Measurements from ENCODE around the gene ACTR1B. TPM values are rescaled to one million over a fixed set of nuclear protein-coding genes. Genes with fewer than 3 reads are reported as not detected.
"Not testable (repeated sequence)": the region's sequence is repeated elsewhere in the genome, so short reads cannot be mapped to it uniquely, and the experiment has no call there.

The ACTR1B gene
- total RNA-seq, 1 donor from 2014 or later, result 35.6 TPM

DNA sequence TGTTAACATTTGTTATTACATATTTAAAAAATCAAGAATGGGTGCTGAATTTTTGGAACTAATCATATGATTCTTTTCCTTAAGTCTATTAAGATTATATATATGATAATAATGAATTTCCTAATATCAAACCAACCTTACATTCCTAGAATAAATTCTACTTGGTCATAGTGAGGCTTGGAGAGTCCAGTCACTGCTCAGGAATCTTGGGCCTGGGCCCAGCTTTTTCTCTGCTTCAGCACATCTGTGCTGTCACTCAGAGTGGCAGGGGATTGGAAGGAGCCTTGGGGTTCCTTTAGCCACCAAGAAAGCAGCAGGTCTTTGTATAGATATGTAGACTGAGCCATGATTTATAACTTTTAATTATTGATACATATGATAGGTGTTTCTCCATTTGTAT is 29.6 kb upstream of the ACTR1B start:
- Histone ChIP-seq H2AFZ (ENCODE audit: low read depth, low read length) (no peak overlapping the region), H3K4me2 (ENCODE audit: low read length) (no peak overlapping the region), H4K20me1 (ENCODE audit: insufficient read depth, low read length) (no peaks in the 10 kb centered on the region), H3K4me3 (ENCODE audit: insufficient read depth, low read depth, low read length) (no peak overlapping the region), H3K79me2 (ENCODE audit: insufficient read depth, low read length) (no peaks in the 10 kb centered on the region), H3K27me3 (ENCODE audit: insufficient read depth, low read length) (no peaks in the 10 kb centered on the region), H3K27ac (ENCODE audit: low read depth, low read length) (no peak overlapping the region), H3K9me3 (ENCODE audit: insufficient read depth, low read depth, low read length) (peaks cover 2% of the 10 kb centered on the region), H3K36me3 (ENCODE audit: insufficient read depth, low read length) (no peaks in the 10 kb centered on the region), H3K4me1 (ENCODE audit: insufficient read depth, low read length) (no peaks in the 10 kb centered on the region), H3K9ac (ENCODE audit: low read length) (no peak overlapping the region)
- TF ChIP-seq, protein P1, sequence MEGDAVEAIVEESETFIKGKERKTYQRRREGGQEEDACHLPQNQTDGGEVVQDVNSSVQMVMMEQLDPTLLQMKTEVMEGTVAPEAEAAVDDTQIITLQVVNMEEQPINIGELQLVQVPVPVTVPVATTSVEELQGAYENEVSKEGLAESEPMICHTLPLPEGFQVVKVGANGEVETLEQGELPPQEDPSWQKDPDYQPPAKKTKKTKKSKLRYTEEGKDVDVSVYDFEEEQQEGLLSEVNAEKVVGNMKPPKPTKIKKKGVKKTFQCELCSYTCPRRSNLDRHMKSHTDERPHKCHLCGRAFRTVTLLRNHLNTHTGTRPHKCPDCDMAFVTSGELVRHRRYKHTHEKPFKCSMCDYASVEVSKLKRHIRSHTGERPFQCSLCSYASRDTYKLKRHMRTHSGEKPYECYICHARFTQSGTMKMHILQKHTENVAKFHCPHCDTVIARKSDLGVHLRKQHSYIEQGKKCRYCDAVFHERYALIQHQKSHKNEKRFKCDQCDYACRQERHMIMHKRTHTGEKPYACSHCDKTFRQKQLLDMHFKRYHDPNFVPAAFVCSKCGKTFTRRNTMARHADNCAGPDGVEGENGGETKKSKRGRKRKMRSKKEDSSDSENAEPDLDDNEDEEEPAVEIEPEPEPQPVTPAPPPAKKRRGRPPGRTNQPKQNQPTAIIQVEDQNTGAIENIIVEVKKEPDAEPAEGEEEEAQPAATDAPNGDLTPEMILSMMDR (IDR thresholded peaks at IDR 0.05; ENCODE audit: insufficient read depth, low read depth, low read length), result no peak
- TF ChIP-seq EZH2 (IDR thresholded peaks at IDR 0.05; ENCODE audit: insufficient read depth, low read length), result no peak
- H3K4me3 Mint-ChIP-seq (ENCODE audit: unreplicated experiment), result no peak overlapping the region
- no peaks in the 10 kb centered on the region for H3K27me3 Mint-ChIP-seq (ENCODE audit: low read depth, unreplicated experiment)
- peaks cover 9% of the 10 kb centered on the region for H3K4me1 Mint-ChIP-seq (ENCODE audit: low read depth, unreplicated experiment)
- H3K27ac Mint-ChIP-seq (ENCODE audit: unreplicated experiment), result no peak overlapping the region
- FAIRE-seq (no peak), DNase-seq (ENCODE audit: low read depth) (no peak)
- H3K36me3 Mint-ChIP-seq (ENCODE audit: low read depth, unreplicated experiment), result no peaks in the 10 kb centered on the region
- peaks cover 2% of the 10 kb centered on the region for H3K9me3 Mint-ChIP-seq (ENCODE audit: unreplicated experiment)

DNA sequence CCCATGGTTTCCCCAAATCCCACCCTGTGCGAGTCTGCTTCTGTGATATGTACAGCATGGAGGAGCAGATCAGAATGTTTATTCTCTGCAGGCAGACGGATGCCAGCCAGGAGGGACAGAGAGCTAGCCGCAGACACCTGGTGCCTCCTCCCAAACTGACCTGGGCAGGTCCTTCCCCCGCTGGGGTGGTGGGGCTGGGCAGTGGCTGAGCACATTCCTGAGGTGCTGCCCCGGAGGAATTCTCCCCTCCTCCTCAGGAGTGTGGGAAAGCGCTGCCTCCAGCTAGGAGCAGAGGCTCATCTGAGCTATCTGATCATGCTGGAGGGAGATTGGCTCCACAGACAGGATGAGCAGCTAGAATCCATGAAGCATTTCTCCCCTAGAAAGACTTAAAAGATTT is 27.3 kb upstream of the ACTR1B start:
- Mint-ChIP-seq H3K4me3 (ENCODE audit: unreplicated experiment) (no peak overlapping the region), H3K36me3 (ENCODE audit: low read depth, unreplicated experiment) (no peaks in the 10 kb centered on the region), H3K9me3 (ENCODE audit: unreplicated experiment) (peaks cover 2% of the 10 kb centered on the region), H3K4me1 (ENCODE audit: low read depth, unreplicated experiment) (peaks cover 14% of the 10 kb centered on the region), H3K27ac (ENCODE audit: unreplicated experiment) (no peak overlapping the region), H3K27me3 (ENCODE audit: low read depth, unreplicated experiment) (no peaks in the 10 kb centered on the region)
- Histone ChIP-seq H3K9ac (ENCODE audit: low read length) (no peak overlapping the region), H3K27ac (ENCODE audit: low read depth, low read length) (no peak overlapping the region), H4K20me1 (ENCODE audit: insufficient read depth, low read length) (no peaks in the 10 kb centered on the region), H2AFZ (ENCODE audit: low read depth, low read length) (no peak overlapping the region), H3K27me3 (ENCODE audit: insufficient read depth, low read length) (no peaks in the 10 kb centered on the region), H3K36me3 (ENCODE audit: insufficient read depth, low read length) (no peaks in the 10 kb centered on the region), H3K79me2 (ENCODE audit: insufficient read depth, low read length) (no peaks in the 10 kb centered on the region), H3K9me3 (ENCODE audit: insufficient read depth, low read depth, low read length) (peaks cover 2% of the 10 kb centered on the region), H3K4me3 (ENCODE audit: insufficient read depth, low read depth, low read length) (no peak overlapping the region), H3K4me1 (ENCODE audit: insufficient read depth, low read length) (no peaks in the 10 kb centered on the region), H3K4me2 (ENCODE audit: low read length) (no peak overlapping the region)
- no peak for FAIRE-seq
- TF ChIP-seq, protein P1 (IDR thresholded peaks at IDR 0.05; ENCODE audit: insufficient read depth, low read depth, low read length), result no peak
- no peak for TF ChIP-seq EZH2 (IDR thresholded peaks at IDR 0.05; ENCODE audit: insufficient read depth, low read length)
- no peak for DNase-seq (ENCODE audit: low read depth)

DNA sequence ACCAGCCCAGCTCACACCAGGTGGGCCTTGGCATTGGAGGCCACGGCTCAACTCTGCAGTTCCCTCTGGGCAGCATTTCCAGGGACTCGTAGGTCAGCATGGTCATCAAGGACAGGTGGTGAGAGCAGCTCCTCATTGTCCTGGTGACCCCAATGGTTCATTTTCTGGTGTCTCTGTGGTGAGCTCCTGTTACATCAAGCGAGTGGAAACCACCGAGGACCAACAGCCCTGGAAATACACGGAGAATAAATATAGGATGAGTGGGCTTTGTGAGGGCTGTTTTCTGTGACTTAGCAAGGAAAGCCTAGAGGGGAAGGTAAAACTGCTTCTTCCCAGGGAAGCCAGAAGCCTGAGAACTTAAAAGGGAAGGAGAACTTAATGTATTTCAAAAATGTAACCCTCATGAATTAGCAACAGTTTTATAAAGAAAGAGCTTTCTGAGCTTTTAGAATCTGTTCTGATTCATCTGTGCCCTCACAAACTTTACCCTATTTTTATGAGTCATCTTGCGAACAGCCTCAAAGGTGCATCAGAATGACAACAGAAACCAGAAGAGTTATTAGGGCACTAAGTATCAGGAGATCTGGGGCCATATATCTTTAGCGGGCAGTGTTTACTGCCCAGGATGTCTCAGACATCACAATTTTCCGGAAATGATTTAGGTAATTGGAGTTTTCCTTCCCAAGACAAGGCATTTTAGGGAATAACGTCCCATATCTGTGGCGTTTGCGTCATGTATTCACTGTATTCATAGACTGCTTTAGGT is 24.4 kb upstream of the ACTR1B start:
- Mint-ChIP-seq H3K36me3 (ENCODE audit: low read depth, unreplicated experiment) (no peaks in the 10 kb centered on the region), H3K9me3 (ENCODE audit: unreplicated experiment) (peaks cover 2% of the 10 kb centered on the region), H3K4me3 (ENCODE audit: unreplicated experiment) (peak overlapping the region; percentile 20), H3K4me1 (ENCODE audit: low read depth, unreplicated experiment) (peaks cover 14% of the 10 kb centered on the region), H3K27ac (ENCODE audit: unreplicated experiment) (no peak overlapping the region), H3K27me3 (ENCODE audit: low read depth, unreplicated experiment) (no peaks in the 10 kb centered on the region)
- FAIRE-seq (no peak), DNase-seq (ENCODE audit: low read depth) (no peak)
- Histone ChIP-seq H3K36me3 (ENCODE audit: insufficient read depth, low read length) (no peaks in the 10 kb centered on the region), H2AFZ (ENCODE audit: low read depth, low read length) (no peak overlapping the region), H3K9ac (ENCODE audit: low read length) (no peak overlapping the region), H3K79me2 (ENCODE audit: insufficient read depth, low read length) (no peaks in the 10 kb centered on the region), H3K4me2 (ENCODE audit: low read length) (no peak overlapping the region), H4K20me1 (ENCODE audit: insufficient read depth, low read length) (no peaks in the 10 kb centered on the region), H3K9me3 (ENCODE audit: insufficient read depth, low read depth, low read length) (no peaks in the 10 kb centered on the region), H3K27me3 (ENCODE audit: insufficient read depth, low read length) (no peaks in the 10 kb centered on the region), H3K4me1 (ENCODE audit: insufficient read depth, low read length) (no peaks in the 10 kb centered on the region), H3K27ac (ENCODE audit: low read depth, low read length) (no peak overlapping the region), H3K4me3 (ENCODE audit: insufficient read depth, low read depth, low read length) (no peak overlapping the region)
- TF ChIP-seq, protein P1 (IDR thresholded peaks at IDR 0.05; ENCODE audit: insufficient read depth, low read depth, low read length), result no peak
- no peak for TF ChIP-seq EZH2 (IDR thresholded peaks at IDR 0.05; ENCODE audit: insufficient read depth, low read length)

DNA sequence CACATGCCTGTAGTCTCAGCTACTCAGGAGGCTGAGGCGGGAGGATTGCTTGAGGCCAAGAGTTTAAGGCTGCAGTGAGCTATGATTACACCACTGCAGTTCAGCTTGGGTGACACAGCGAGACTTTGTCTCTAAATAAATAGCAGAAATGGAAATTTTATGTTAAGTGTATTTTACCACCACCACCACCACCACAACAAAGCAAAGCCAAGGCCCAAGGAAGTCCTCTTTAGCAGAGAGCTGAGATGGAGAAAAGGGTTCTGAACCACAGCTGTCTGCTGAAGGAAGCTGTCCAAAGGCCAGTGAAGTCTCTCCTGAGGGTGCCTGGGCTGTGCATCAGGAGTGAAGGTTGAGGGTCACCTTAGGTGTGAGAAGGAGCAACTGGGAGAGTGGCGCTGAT is 23.4 kb upstream of the ACTR1B start:
- not testable (repeated sequence) for H3K27ac Mint-ChIP-seq (ENCODE audit: unreplicated experiment); H3K27ac ChIP-seq (ENCODE audit: low read depth, low read length); H3K9me3 ChIP-seq (ENCODE audit: insufficient read depth, low read depth, low read length); H3K27me3 Mint-ChIP-seq (ENCODE audit: low read depth, unreplicated experiment); H3K36me3 Mint-ChIP-seq (ENCODE audit: low read depth, unreplicated experiment); H3K9ac ChIP-seq (ENCODE audit: low read length); H3K4me3 ChIP-seq (ENCODE audit: insufficient read depth, low read depth, low read length); H3K4me3 Mint-ChIP-seq (ENCODE audit: unreplicated experiment); H3K79me2 ChIP-seq (ENCODE audit: insufficient read depth, low read length); H3K27me3 ChIP-seq (ENCODE audit: insufficient read depth, low read length); H3K9me3 Mint-ChIP-seq (ENCODE audit: unreplicated experiment); H4K20me1 ChIP-seq (ENCODE audit: insufficient read depth, low read length); H3K36me3 ChIP-seq (ENCODE audit: insufficient read depth, low read length); H3K4me2 ChIP-seq (ENCODE audit: low read length); DNase-seq (ENCODE audit: low read depth); H3K4me1 ChIP-seq (ENCODE audit: insufficient read depth, low read length); H2AFZ ChIP-seq (ENCODE audit: low read depth, low read length); FAIRE-seq
- peaks cover 14% of the 10 kb centered on the region for H3K4me1 Mint-ChIP-seq (ENCODE audit: low read depth, unreplicated experiment)

All from astrocyte (in vitro differentiated cells and primary cell).